Astrocyte of the spinal cord (primary cell): ENCODE results near the gene CTAGE9.
"Not testable (repeated sequence)": the region's sequence is repeated elsewhere in the genome, so short reads cannot be mapped to it uniquely, and the experiment has no call there.

ENCODE experiments used
- DNase-seq: peaks from one replicate; pipeline ENCODE4 v3.0.0; 2011; ENCODE audit warnings: low read depth, low spot score
- H3K4me3 ChIP-seq: 2 replicates; pipeline ENCODE4 v1.5.1; 2011; ENCODE audit warnings: low read depth, mild to moderate bottlenecking, low read length, moderate library complexity
- CTCF ChIP-seq: IDR thresholded peaks from 2 replicates; pipeline ENCODE4 v1.5.1; 2012; ENCODE audit warnings: low read depth, mild to moderate bottlenecking, low read length, inconsistent platforms
- in situ Hi-C: cut with HindIII; loops from 2 replicates; pipeline ENCODE4 v1.10.0; 2017; ENCODE audit warnings: low sequenced_read_pairs

The CTAGE9 gene

GRCh38 chr6:131710917-131711316 is at the start of gene CTAGE9:
Gene CTAGE9 (minus strand): TSS chr6:131711017. CDS start chr6:131711017, 0 bp downstream.
- H3K4me3 ChIP-seq, DNase-seq, in situ Hi-C loops: not testable (repeated sequence)

GRCh38 chr6:131758920-131759319 is 48.1 kb upstream of the CTAGE9 start:
- no peak overlapping the region for H3K4me3 ChIP-seq
- DNase-seq: no peak
- no peak for TF ChIP-seq CTCF
- in situ Hi-C loops: no loop called here

GRCh38 chr6:131756039-131756438 is 45.2 kb upstream of the CTAGE9 start:
- H3K4me3 ChIP-seq: no peak overlapping the region
- DNase-seq: no peak
- TF ChIP-seq CTCF: no peak
- in situ Hi-C loops: no loop called here

GRCh38 chr6:131755597-131755996 is 44.8 kb upstream of the CTAGE9 start:
- no peak overlapping the region for H3K4me3 ChIP-seq
- in situ Hi-C loops: no loop called here
- TF ChIP-seq CTCF: no peak
- peak; percentile 92 for DNase-seq

GRCh38 chr6:131754715-131755567 is 44.1 kb upstream of the CTAGE9 start:
- no peak for DNase-seq
- no peak overlapping the region for H3K4me3 ChIP-seq
- in situ Hi-C loops: no loop called here
- TF ChIP-seq CTCF: no peak

- DNase-seq: peak; percentile 46
- in situ Hi-C loops: no loop called here
- no peak for TF ChIP-seq CTCF
- H3K4me3 ChIP-seq: no peak overlapping the region
Observed at GRCh38 chr6:131754088-131754487, 43.3 kb upstream of the CTAGE9 start.

- H3K4me3 ChIP-seq, in situ Hi-C loops, DNase-seq: not testable (repeated sequence)
Observed at GRCh38 chr6:131751012-131751715, 40.3 kb upstream of the CTAGE9 start.
